RWPE1 (cell line): ENCODE measurements around the gene IFIT2.

Experiments used
- CTCF ChIA-PET: fragments of 350-600 bp; sonication (Branson Sonifier 250); formaldehyde crosslinking; extraction: SDS; loops from one replicate; lab custom pipeline; 2021; lab: Yijun Ruan, JAX
- POLR2A ChIA-PET: fragments of 400-600 bp; formaldehyde crosslinking; extraction: SDS; loops from one replicate; lab custom pipeline; 2020; ENCODE audit warnings: antibody characterized with exemption; ENCODE audit not compliant: low non-redundant PET; lab: Yijun Ruan, JAX
- DNase-seq: peaks from one replicate; pipeline ENCODE4 v3.0.0; 2012; ENCODE audit warnings: low spot score
- H3K27ac ChIP-seq: fragments of 450-650 bp; 2 replicates; pipeline ENCODE4 v1.5.1; 2017
- TF ChIP-seq, protein P1 (sequence below): fragments of 450-650 bp; conservative IDR thresholded peaks from 2 replicates; pipeline ENCODE4 v1.5.1; 2017; ENCODE audit warnings: low read depth, mild to moderate bottlenecking

IFIT2 gene

DNA sequence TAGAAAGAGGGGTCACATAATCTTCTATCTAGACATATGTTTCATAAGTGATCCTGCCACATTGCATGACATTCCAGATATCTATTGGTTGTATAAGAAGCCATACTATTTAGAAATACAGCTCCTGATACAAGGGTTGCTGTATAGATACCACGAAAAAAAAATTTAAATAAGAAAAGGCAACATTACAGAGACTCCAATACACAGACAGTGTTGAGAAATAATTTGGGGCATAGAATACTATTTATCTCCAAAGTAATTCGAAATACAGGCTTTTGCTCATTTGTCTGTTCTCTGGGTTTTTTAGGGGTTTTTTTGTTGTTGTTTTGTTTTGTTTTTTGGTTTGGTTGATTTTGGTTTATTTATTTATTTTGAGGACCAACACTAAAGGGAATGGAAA, 2.6 kb downstream of the IFIT2 start:
- TF ChIP-seq, protein P1, sequence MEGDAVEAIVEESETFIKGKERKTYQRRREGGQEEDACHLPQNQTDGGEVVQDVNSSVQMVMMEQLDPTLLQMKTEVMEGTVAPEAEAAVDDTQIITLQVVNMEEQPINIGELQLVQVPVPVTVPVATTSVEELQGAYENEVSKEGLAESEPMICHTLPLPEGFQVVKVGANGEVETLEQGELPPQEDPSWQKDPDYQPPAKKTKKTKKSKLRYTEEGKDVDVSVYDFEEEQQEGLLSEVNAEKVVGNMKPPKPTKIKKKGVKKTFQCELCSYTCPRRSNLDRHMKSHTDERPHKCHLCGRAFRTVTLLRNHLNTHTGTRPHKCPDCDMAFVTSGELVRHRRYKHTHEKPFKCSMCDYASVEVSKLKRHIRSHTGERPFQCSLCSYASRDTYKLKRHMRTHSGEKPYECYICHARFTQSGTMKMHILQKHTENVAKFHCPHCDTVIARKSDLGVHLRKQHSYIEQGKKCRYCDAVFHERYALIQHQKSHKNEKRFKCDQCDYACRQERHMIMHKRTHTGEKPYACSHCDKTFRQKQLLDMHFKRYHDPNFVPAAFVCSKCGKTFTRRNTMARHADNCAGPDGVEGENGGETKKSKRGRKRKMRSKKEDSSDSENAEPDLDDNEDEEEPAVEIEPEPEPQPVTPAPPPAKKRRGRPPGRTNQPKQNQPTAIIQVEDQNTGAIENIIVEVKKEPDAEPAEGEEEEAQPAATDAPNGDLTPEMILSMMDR: no peak
- H3K27ac ChIP-seq: no peak overlapping the region
- CTCF ChIA-PET: interaction anchor here (0.7 kb wide), 1 partner anchor 41 kb away, joined by 4 read pairs; no protein-coding TSS in a partner anchor
- POLR2A ChIA-PET: no interaction called here
- DNase-seq: no peak

DNA sequence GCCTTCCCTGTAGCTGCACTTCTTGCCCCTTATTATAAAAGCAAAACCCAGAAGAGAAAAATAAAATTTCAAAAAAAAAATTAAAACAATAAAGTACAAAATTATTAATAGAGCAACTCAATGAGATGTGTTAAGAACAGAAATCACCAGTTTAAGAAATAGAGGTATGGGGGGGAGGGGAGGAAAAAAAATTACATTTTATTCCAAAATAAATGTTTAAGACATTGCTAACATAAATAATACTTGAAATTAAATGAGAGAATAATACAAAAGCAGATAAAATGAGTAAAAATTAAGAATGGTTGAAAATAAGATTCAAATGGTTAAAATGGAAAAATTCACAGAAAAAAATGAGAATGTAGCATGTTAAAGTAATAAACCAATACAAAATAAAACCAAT, 3.1 kb downstream of the IFIT2 start:
- CTCF ChIA-PET: interaction anchor here (0.6 kb wide), 1 partner anchor 52 kb away, joined by 3 read pairs; no protein-coding TSS in a partner anchor
- no peak overlapping the region for H3K27ac ChIP-seq
- TF ChIP-seq, protein P1: no peak

DNA sequence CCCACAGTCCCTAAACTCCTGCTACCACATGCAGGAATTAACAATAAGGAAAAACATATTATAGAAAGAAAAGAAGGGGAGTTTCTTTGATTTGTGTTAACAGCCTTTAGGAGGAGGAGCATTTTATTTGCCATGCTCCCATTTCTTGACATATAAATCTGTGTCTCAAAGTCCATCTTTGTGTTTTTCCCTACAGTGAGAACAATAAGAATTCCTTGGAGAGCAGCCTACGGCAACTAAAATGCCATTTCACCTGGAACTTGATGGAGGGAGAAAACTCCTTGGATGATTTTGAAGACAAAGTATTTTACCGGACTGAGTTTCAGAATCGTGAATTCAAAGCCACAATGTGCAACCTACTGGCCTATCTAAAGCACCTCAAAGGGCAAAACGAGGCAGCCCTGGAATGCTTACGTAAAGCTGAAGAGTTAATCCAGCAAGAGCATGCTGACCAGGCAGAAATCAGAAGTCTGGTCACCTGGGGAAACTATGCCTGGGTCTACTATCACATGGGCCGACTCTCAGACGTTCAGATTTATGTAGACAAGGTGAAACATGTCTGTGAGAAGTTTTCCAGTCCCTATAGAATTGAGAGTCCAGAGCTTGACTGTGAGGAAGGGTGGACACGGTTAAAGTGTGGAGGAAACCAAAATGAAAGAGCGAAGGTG, 4.1 kb downstream of the IFIT2 start:
- DNase-seq: no peak
- TF ChIP-seq, protein P1: no peak
- ChIA-PET POLR2A (no interaction called here), CTCF (no interaction called here)
- H3K27ac ChIP-seq: no peak overlapping the region

More for the DNA sequence above, 3.1 kb downstream of the IFIT2 start:
- no peak for DNase-seq
- POLR2A ChIA-PET: no interaction called here

DNA sequence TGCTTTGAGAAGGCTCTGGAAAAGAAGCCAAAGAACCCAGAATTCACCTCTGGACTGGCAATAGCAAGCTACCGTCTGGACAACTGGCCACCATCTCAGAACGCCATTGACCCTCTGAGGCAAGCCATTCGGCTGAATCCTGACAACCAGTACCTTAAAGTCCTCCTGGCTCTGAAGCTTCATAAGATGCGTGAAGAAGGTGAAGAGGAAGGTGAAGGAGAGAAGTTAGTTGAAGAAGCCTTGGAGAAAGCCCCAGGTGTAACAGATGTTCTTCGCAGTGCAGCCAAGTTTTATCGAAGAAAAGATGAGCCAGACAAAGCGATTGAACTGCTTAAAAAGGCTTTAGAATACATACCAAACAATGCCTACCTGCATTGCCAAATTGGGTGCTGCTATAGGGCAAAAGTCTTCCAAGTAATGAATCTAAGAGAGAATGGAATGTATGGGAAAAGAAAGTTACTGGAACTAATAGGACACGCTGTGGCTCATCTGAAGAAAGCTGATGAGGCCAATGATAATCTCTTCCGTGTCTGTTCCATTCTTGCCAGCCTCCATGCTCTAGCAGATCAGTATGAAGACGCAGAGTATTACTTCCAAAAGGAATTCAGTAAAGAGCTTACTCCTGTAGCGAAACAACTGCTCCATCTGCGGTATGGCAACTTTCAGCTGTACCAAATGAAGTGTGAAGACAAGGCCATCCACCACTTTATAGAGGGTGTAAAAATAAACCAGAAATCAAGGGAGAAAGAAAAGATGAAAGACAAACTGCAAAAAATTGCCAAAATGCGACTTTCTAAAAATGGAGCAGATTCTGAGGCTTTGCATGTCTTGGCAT, 4.8 kb downstream of the IFIT2 start:
- no peak for DNase-seq
- ChIA-PET CTCF (interaction anchor here (0.6 kb wide), 1 partner anchor 238 kb away, joined by 4 read pairs; no protein-coding TSS in a partner anchor), POLR2A (no interaction called here)
- H3K27ac ChIP-seq: no peak overlapping the region
- TF ChIP-seq, protein P1: no peak

DNA sequence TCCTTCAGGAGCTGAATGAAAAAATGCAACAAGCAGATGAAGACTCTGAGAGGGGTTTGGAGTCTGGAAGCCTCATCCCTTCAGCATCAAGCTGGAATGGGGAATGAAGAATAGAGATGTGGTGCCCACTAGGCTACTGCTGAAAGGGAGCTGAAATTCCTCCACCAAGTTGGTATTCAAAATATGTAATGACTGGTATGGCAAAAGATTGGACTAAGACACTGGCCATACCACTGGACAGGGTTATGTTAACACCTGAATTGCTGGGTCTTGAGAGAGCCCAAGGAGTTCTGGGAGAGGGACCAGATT, 5.4 kb downstream of the IFIT2 start:
- CTCF ChIA-PET: no interaction called here
- no peak for DNase-seq
- POLR2A ChIA-PET: no interaction called here
- H3K27ac ChIP-seq: no peak overlapping the region
- TF ChIP-seq, protein P1: no peak

DNA sequence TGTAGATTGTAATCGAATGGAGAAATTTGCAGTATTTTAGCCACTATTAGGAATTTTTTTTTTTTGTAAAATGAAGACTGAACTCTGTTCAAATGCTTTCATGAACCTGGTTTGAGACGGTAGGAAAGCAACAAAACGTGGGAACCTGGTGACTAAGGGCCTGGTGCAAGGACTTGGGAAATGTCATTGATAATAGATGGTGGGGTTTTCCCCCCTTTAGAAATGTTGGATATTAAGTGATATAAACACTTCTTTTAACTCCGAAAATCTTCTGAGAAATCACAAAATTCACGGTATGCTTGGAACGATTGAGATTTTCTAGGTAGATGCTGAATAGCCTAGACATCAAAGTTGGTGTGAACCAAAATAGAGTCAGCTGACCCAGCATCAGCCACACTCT, 6.4 kb downstream of the IFIT2 start:
- TF ChIP-seq, protein P1: no peak
- CTCF ChIA-PET: no interaction called here
- POLR2A ChIA-PET: no interaction called here

More for the DNA sequence above, 6.4 kb downstream of the IFIT2 start:
- DNase-seq: no peak
- H3K27ac ChIP-seq: no peak overlapping the region
